ENCODE data around the gene MRPS12.

Gene MRPS12

DNA sequence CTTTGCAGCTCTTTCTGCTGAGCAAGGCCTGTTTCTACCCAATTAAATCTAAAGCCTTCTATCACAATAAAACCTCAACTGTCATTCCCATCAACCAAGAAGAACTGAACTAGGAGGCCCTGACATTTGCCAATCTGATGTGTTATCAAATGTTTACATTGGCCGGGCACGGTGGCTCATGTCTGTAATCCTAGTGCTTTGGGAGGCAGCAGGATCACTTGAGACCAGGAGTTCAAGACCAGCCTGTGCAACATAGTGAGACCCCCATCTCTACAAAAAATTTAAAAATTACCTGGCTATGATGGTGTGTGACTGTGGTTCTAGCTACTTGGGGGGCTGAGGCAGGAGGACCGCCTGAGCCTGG lies 47.6 kb downstream of the MRPS12 start:
- DNase-seq: no peak

DNA sequence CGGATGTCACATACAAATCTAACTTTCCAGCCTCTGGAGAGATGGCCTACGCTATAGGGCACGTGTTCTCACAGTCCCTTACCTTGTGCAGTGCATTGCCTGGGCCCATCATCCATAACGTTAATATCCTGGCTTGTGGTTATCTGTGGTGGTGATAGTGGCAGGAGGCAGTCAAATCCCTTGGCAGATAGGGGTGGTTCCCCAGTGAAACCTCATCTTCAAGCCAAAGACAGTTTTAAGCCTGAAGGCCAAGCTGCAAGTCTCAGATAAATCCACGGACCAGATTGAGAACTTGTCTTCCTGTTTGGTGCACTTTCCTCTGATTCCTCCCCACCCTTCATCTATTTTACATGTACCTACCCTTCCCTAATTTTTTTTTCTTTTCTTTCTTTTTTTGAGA lies 49.1 kb downstream of the MRPS12 start:
- DNase-seq: no peak

- no peak for DNase-seq
These were observed 50.0 kb downstream of the MRPS12 start for GRCh38 chr19:38980583-38981374.

Measured in NCI-H446 treated with DMSO at 0.1 percent for 48 hours (cell line).